Mammary epithelial cell (primary cell): ENCODE results near the gene SPATA1.

Experiments used
- CTCF ChIP-seq, 2 donors: IDR thresholded peaks in 1 of 2; conservative IDR thresholded peaks in 1 of 2; 2 replicates each; pipeline ENCODE4 v1.5.1; 2011 to 2012; ENCODE audit warnings: inconsistent platforms in 2 of 2, low read length in 2 of 2, mild to moderate bottlenecking in 2 of 2, control low read depth in 1 of 2, low read depth in 1 of 2; ENCODE audit not compliant: insufficient read depth in 1 of 2; ENCODE audit errors: extremely low read depth in 1 of 2
- EZH2 ChIP-seq: IDR thresholded peaks from 2 replicates; pipeline ENCODE4 v1.6.1; 2012; ENCODE audit warnings: low read length, inconsistent platforms, borderline replicate concordance

GRCh38 chr1:84506002-84506728 lies at the start of gene SPATA1, which contains the start of gene GNG5:
- TF ChIP-seq CTCF (conservative IDR thresholded peaks at IDR 0.05 in 1 of 2, IDR thresholded peaks at IDR 0.05 in 1 of 2; ENCODE audit: extremely low read depth in 1 of 2, insufficient read depth in 1 of 2, low read depth in 1 of 2, low read length in 2 of 2), result no peak
- TF ChIP-seq EZH2, result no peak
